ENCODE data around the gene ERGIC1.

ERGIC1 gene

DNA sequence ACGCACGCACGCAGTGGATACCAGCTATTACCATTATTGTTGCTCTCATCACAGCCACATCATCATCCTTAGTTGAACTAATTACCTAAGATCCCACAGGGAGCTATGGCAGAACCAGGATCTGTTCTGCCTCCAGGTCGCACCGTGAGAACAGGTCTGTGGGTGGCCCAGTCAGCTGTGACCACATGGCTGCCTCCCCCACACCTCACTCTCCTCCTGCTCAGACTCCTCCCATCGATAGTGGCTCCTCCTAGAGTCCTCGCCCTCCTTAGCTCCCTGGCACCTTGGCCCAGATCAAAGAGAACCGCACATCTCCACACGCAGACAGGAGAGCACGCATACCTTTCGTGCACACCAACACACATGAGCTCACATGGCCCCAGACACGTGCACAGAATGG, 92.7 kb downstream of the ERGIC1 start:
- H2AFZ ChIP-seq (ENCODE audit: low read depth), result no peak overlapping the region
- H3K36me3 ChIP-seq (ENCODE audit: insufficient read depth), result no peaks in the 10 kb centered on the region
- TF ChIP-seq, protein P1, sequence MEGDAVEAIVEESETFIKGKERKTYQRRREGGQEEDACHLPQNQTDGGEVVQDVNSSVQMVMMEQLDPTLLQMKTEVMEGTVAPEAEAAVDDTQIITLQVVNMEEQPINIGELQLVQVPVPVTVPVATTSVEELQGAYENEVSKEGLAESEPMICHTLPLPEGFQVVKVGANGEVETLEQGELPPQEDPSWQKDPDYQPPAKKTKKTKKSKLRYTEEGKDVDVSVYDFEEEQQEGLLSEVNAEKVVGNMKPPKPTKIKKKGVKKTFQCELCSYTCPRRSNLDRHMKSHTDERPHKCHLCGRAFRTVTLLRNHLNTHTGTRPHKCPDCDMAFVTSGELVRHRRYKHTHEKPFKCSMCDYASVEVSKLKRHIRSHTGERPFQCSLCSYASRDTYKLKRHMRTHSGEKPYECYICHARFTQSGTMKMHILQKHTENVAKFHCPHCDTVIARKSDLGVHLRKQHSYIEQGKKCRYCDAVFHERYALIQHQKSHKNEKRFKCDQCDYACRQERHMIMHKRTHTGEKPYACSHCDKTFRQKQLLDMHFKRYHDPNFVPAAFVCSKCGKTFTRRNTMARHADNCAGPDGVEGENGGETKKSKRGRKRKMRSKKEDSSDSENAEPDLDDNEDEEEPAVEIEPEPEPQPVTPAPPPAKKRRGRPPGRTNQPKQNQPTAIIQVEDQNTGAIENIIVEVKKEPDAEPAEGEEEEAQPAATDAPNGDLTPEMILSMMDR (conservative IDR thresholded peaks at IDR 0.05; ENCODE audit: low read depth, low read length), result no peak
- H3K27me3 ChIP-seq (ENCODE audit: insufficient read depth, low read depth), result no peaks in the 10 kb centered on the region
- no peak overlapping the region for H3K4me2 ChIP-seq
- H3K27ac ChIP-seq, result no peak overlapping the region
- no peak overlapping the region for H3K9ac ChIP-seq
- H4K20me1 ChIP-seq (ENCODE audit: insufficient read depth), result no peaks in the 10 kb centered on the region
- H3K4me1 ChIP-seq (ENCODE audit: low read depth, poor library complexity, severe bottlenecking), result no peaks in the 10 kb centered on the region
- H3K4me3 ChIP-seq (IDR thresholded peaks at IDR 0.05; ENCODE audit: insufficient read depth, low read depth, low read length), result no peak overlapping the region
- H3K79me2 ChIP-seq (ENCODE audit: insufficient read depth, low read depth), result no peaks in the 10 kb centered on the region

DNA sequence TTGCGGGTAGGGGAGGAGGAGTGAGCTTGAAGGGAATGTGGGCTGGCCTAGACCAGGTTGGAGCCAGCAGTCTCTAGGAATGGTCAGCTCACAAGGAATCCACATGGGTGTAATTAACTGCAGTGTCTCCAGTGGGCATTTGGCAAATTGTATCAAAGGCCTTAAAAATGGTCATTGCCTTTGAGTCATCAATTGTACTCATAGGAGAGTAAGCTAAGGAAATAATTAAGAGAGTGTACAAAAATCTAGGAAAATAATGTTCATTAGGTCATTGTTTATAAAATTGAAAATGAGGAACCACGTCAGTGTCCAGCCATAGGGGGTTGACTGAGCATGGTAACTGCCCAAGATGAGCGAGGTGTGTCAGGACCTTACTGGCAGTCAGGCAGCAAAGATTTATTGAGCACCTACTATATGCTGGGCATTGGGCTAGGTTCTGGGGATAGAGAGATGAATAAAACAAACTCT, 95.4 kb downstream of the ERGIC1 start:
- Histone ChIP-seq H3K4me1 (ENCODE audit: low read depth, poor library complexity, severe bottlenecking) (no peaks in the 10 kb centered on the region), H3K9ac (no peak overlapping the region), H3K4me2 (no peak overlapping the region), H3K4me3 (IDR thresholded peaks at IDR 0.05; ENCODE audit: insufficient read depth, low read depth, low read length) (no peak overlapping the region), H3K36me3 (ENCODE audit: insufficient read depth) (no peaks in the 10 kb centered on the region), H3K27ac (no peak overlapping the region), H2AFZ (ENCODE audit: low read depth) (no peak overlapping the region), H4K20me1 (ENCODE audit: insufficient read depth) (no peaks in the 10 kb centered on the region), H3K27me3 (ENCODE audit: insufficient read depth, low read depth) (no peaks in the 10 kb centered on the region), H3K79me2 (ENCODE audit: insufficient read depth, low read depth) (no peaks in the 10 kb centered on the region)
- TF ChIP-seq, protein P1 (conservative IDR thresholded peaks at IDR 0.05; ENCODE audit: low read depth, low read length), result no peak

DNA sequence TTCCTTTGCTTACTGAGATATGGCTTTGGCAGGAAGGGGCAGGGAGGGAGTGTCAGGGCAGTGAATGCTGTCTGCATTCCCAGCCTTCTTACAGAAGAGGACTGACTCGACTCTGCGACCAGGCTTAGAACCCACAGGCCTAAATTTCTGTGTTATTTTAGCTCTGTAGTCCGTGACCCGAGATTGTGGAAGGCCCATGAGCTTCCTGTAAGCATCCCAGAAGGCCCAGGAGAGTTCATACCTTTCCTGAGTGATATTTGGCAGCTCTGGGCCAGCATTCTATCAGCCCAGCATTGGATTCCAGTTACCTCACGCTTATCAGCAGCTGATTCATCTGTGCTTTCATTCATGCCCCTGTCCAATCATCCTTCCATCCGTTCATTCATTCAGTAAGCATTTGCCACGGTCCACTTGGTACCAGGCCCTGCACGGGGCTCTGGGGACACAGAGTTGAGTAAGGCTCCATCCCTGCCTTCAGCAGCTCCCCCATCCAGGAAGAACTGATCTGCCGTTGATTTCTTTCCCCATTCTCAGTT, 97.0 kb downstream of the ERGIC1 start:
- Histone ChIP-seq H2AFZ (ENCODE audit: low read depth) (no peak overlapping the region), H3K36me3 (ENCODE audit: insufficient read depth) (no peaks in the 10 kb centered on the region), H3K27me3 (ENCODE audit: insufficient read depth, low read depth) (no peaks in the 10 kb centered on the region), H3K27ac (no peak overlapping the region), H3K4me2 (no peak overlapping the region), H3K4me3 (IDR thresholded peaks at IDR 0.05; ENCODE audit: insufficient read depth, low read depth, low read length) (no peak overlapping the region), H3K79me2 (ENCODE audit: insufficient read depth, low read depth) (no peaks in the 10 kb centered on the region), H3K9ac (no peak overlapping the region), H3K4me1 (ENCODE audit: low read depth, poor library complexity, severe bottlenecking) (no peaks in the 10 kb centered on the region), H4K20me1 (ENCODE audit: insufficient read depth) (no peaks in the 10 kb centered on the region)
- TF ChIP-seq, protein P1 (conservative IDR thresholded peaks at IDR 0.05; ENCODE audit: low read depth, low read length), result no peak

DNA sequence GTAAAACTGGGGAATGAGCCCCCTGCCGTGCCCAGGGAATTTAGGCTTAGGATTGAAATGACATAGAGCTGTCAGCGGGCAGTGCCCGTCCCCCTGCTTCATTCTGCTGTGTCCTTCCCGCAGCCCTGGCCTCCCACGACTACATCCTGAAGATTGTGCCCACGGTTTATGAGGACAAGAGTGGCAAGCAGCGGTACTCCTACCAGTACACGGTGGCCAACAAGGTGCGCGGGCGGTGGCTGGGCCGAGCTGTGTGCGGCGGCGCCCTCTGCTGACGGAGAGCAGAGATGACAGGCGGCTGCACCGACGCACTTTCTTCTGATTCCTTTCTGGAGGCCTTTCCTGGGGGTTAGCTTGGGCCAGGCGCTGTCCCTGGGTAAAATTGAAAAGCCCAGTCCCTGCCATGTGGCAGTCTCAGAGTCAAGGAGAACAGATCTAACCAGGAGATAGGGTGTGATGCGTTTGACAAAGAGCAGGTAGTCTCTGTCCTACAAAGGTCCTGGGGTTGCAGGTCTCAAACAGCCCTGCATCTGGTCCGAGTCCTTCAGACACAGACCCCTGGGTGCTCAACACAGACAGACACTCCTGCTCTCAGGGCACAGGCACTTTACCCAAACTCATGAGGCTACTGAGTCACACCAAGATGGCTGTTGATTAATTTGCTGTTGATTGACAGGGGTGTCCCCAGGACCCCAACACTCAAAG, 98.4 kb downstream of the ERGIC1 start:
- no peak overlapping the region for H3K4me2 ChIP-seq
- H3K9ac ChIP-seq, result no peak overlapping the region
- H3K27ac ChIP-seq, result no peak overlapping the region

More for the DNA sequence above, 98.4 kb downstream of the ERGIC1 start:
- TF ChIP-seq, protein P1 (conservative IDR thresholded peaks at IDR 0.05; ENCODE audit: low read depth, low read length), result peak; percentile 61
- Histone ChIP-seq H4K20me1 (ENCODE audit: insufficient read depth) (no peaks in the 10 kb centered on the region), H3K79me2 (ENCODE audit: insufficient read depth, low read depth) (no peaks in the 10 kb centered on the region), H3K36me3 (ENCODE audit: insufficient read depth) (no peaks in the 10 kb centered on the region), H2AFZ (ENCODE audit: low read depth) (no peak overlapping the region), H3K27me3 (ENCODE audit: insufficient read depth, low read depth) (no peaks in the 10 kb centered on the region), H3K4me3 (IDR thresholded peaks at IDR 0.05; ENCODE audit: insufficient read depth, low read depth, low read length) (no peak overlapping the region), H3K4me1 (ENCODE audit: low read depth, poor library complexity, severe bottlenecking) (no peaks in the 10 kb centered on the region)

Data from KMS-11 (cell line).